MM.1S (cell line): ENCODE measurements around the gene CACNA1C.

Experiments used
- DNase-seq: peaks from one replicate; pipeline ENCODE4 v3.0.0-alpha.2; 2015
- H2AFZ ChIP-seq: fragments of 300-600 bp; sonication (generic); 2 replicates; pipeline ENCODE4 v1.6.0; 2016; ENCODE audit warnings: antibody characterized with exemption, low read length
- H3F3A ChIP-seq: fragments of 300-600 bp; sonication (generic); 2 replicates; pipeline ENCODE4 v1.6.1; 2016; ENCODE audit warnings: mild to moderate bottlenecking, antibody characterized with exemption, low read length, moderate library complexity, mixed read lengths; ENCODE audit not compliant: insufficient read depth
- H3K27ac ChIP-seq: fragments of 300-600 bp; sonication (generic); 2 replicates; pipeline ENCODE4 v1.5.1; 2016; ENCODE audit warnings: mild to moderate bottlenecking, low read length
- H3K27me3 ChIP-seq: fragments of 300-600 bp; sonication (generic); replicated peaks from 2 replicates; pipeline ENCODE4 v1.6.0; 2016; ENCODE audit warnings: low read length; ENCODE audit not compliant: insufficient read depth
- H3K36me3 ChIP-seq: fragments of 300-600 bp; sonication (generic); replicated peaks from 2 replicates; pipeline ENCODE4 v1.6.1; 2016; ENCODE audit warnings: mild to moderate bottlenecking, low read length, mixed read lengths; ENCODE audit not compliant: insufficient read depth
- H3K4me1 ChIP-seq: fragments of 300-600 bp; sonication (generic); 2 replicates; pipeline ENCODE4 v1.6.1; 2016; ENCODE audit warnings: low read length, mixed read lengths
- H3K4me2 ChIP-seq: fragments of 300-600 bp; sonication (generic); 2 replicates; pipeline ENCODE4 v1.6.0; 2016; ENCODE audit warnings: low read depth, low read length
- H3K4me3 ChIP-seq: fragments of 300-600 bp; sonication (generic); 2 replicates; pipeline ENCODE4 v1.5.1; 2016; ENCODE audit warnings: low read length, mixed read lengths
- H3K79me2 ChIP-seq: fragments of 300-600 bp; sonication (generic); 2 replicates; pipeline ENCODE4 v1.6.1; 2016; ENCODE audit warnings: mixed run types, low read length, mixed read lengths
- H3K9ac ChIP-seq: fragments of 300-600 bp; sonication (generic); 2 replicates; pipeline ENCODE4 v1.6.1; 2016; ENCODE audit warnings: low read length, mixed read lengths
- H3K9me2 ChIP-seq: fragments of 300-600 bp; sonication (generic); replicated peaks from 2 replicates; pipeline ENCODE4 v1.6.1; 2016; ENCODE audit warnings: mild to moderate bottlenecking, low read length, mixed read lengths; ENCODE audit not compliant: insufficient read depth
- H3K9me3 ChIP-seq: fragments of 300-600 bp; sonication (generic); replicated peaks from 2 replicates; pipeline ENCODE4 v1.6.1; 2016; ENCODE audit warnings: mild to moderate bottlenecking, low read length, mixed read lengths; ENCODE audit not compliant: insufficient read depth
- H4K20me1 ChIP-seq: fragments of 300-600 bp; sonication (generic); 2 replicates; pipeline ENCODE4 v1.6.1; 2016; ENCODE audit warnings: mild to moderate bottlenecking, low read length, moderate library complexity, mixed read lengths; ENCODE audit not compliant: insufficient read depth
- CTCF ChIP-seq: fragments of 300-600 bp; sonication (generic); IDR thresholded peaks from 2 replicates; pipeline ENCODE4 v1.5.1; 2016; ENCODE audit warnings: antibody characterized with exemption, low read length, mixed read lengths
- EZH2 ChIP-seq: fragments of 300-600 bp; sonication (generic); optimal IDR thresholded peaks from 2 replicates; pipeline ENCODE3; 2017; ENCODE audit warnings: low read depth, mild to moderate bottlenecking, antibody characterized with exemption, low read length, mixed read lengths
- EZH2phosphoT487 ChIP-seq: fragments of 300-600 bp; sonication (generic); IDR thresholded peaks from 2 replicates; pipeline ENCODE4 v1.6.1; 2018; ENCODE audit warnings: antibody characterized with exemption, low read length

CACNA1C gene

DNA sequence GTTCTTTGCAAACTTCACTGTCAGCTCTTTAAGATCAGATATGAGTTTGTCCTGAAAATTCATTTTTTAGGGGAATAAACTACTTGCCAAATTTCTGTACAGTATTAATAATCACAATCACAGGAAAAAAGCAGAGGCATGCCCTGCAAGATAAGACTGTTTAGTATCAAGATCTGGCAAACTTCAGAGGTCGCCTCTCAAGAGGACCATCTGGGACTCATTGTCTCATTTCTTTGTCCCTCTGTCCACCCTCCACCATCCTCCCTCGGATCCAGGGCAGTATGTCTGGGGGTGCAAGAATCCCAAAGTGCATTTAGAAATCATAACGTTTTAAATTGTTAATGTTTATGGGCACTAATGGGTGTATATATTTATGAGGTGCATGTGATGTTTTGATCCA lies 509.6 kb downstream of the CACNA1C start:
- no peaks in the 10 kb centered on the region for H3K27me3 ChIP-seq
- no peaks in the 10 kb centered on the region for H3K36me3 ChIP-seq
- no peaks in the 10 kb centered on the region for H3F3A ChIP-seq
- no peak overlapping the region for H3K27ac ChIP-seq
- no peak for DNase-seq
- no peaks in the 10 kb centered on the region for H3K4me1 ChIP-seq
- TF ChIP-seq CTCF: no peak
- no peak for TF ChIP-seq EZH2phosphoT487
- TF ChIP-seq EZH2: no peak
- no peak overlapping the region for H3K4me2 ChIP-seq
- H3K79me2 ChIP-seq: no peaks in the 10 kb centered on the region
- H3K9me3 ChIP-seq: no peaks in the 10 kb centered on the region
- H3K9me2 ChIP-seq: no peaks in the 10 kb centered on the region
- H3K4me3 ChIP-seq: no peak overlapping the region
- H2AFZ ChIP-seq: no peak overlapping the region
- H3K9ac ChIP-seq: no peak overlapping the region
- H4K20me1 ChIP-seq: no peaks in the 10 kb centered on the region

DNA sequence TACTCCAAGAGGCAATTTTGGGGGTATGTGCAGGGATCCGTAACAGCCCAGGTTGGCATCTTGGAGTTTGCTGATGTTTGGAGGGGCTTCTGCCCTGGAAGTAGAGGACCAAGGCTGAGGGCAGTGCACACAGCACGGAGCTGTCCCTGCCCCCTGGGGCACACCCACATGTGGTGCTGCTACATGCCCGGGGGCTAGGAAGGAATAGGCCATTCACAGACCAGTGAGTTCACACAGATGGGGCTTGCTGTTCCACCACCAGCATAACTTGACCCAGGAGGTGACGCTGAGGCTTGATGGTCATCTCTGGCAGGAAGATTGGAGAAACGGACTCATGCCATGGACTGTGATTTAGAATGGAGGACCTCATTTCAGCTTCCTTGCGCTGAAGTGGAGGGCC lies 510.9 kb downstream of the CACNA1C start:
- Histone ChIP-seq H3K9me2 (no peaks in the 10 kb centered on the region), H3K4me1 (no peaks in the 10 kb centered on the region), H3K27ac (no peak overlapping the region), H2AFZ (no peak overlapping the region), H4K20me1 (no peaks in the 10 kb centered on the region), H3K9ac (no peak overlapping the region), H3K9me3 (no peaks in the 10 kb centered on the region), H3F3A (no peaks in the 10 kb centered on the region), H3K27me3 (no peaks in the 10 kb centered on the region), H3K79me2 (no peaks in the 10 kb centered on the region), H3K4me2 (no peak overlapping the region), H3K4me3 (no peak overlapping the region), H3K36me3 (no peaks in the 10 kb centered on the region)
- DNase-seq: no peak
- TF ChIP-seq EZH2 (no peak), CTCF (no peak), EZH2phosphoT487 (no peak)

DNA sequence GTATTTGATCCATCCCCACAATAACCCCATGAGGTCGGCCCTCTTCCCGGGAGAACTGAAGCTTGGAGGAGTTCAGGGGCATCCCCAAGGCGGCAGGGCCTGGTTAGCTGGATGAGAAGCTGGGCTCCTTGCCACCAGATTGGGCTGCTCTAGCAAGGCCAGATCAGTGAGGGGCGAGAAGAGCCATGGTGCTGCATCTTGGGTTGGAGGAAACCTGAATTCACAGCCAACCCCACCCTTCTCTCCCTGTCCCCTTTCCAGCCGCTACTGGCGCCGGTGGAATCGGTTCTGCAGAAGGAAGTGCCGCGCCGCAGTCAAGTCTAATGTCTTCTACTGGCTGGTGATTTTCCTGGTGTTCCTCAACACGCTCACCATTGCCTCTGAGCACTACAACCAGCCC lies 513.4 kb downstream of the CACNA1C start:
- Histone ChIP-seq H3K4me3 (no peak overlapping the region), H3K9ac (no peak overlapping the region), H3F3A (no peaks in the 10 kb centered on the region), H3K79me2 (no peaks in the 10 kb centered on the region), H2AFZ (no peak overlapping the region), H3K4me1 (no peaks in the 10 kb centered on the region), H3K27me3 (no peaks in the 10 kb centered on the region), H3K9me2 (no peaks in the 10 kb centered on the region), H4K20me1 (no peaks in the 10 kb centered on the region), H3K36me3 (no peaks in the 10 kb centered on the region), H3K9me3 (no peaks in the 10 kb centered on the region), H3K4me2 (no peak overlapping the region), H3K27ac (no peak overlapping the region)
- DNase-seq: no peak
- TF ChIP-seq CTCF (no peak), EZH2phosphoT487 (no peak), EZH2 (no peak)

DNA sequence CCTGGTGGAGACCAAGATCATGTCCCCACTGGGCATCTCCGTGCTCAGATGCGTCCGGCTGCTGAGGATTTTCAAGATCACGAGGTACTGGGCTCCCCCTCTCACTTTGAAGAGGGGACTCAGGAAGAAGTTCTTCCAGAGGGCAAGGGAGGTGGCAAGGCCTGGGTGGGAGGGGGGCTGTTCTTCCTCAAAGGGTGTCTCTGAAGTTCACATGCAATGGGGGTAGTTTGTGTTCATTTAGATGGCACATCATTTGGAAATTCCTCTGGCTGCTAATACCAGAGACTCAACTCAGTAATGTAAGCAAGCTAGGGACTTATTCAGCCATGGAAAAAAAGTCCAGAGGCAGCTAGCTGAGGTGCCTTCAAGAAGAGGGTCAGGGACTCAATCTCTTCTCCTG lies 514.9 kb downstream of the CACNA1C start:
- H3K4me2 ChIP-seq: no peak overlapping the region
- no peaks in the 10 kb centered on the region for H3K4me1 ChIP-seq
- TF ChIP-seq CTCF (no peak), EZH2 (no peak), EZH2phosphoT487 (no peak)
- no peak overlapping the region for H2AFZ ChIP-seq
- H3K27ac ChIP-seq: no peak overlapping the region
- no peak for DNase-seq
- no peaks in the 10 kb centered on the region for H4K20me1 ChIP-seq
- no peaks in the 10 kb centered on the region for H3K36me3 ChIP-seq
- no peaks in the 10 kb centered on the region for H3K27me3 ChIP-seq
- H3K9me3 ChIP-seq: no peaks in the 10 kb centered on the region
- H3K9ac ChIP-seq: no peak overlapping the region
- no peak overlapping the region for H3K4me3 ChIP-seq
- no peaks in the 10 kb centered on the region for H3K79me2 ChIP-seq
- H3K9me2 ChIP-seq: no peaks in the 10 kb centered on the region
- no peaks in the 10 kb centered on the region for H3F3A ChIP-seq
